ENCODE results near the gene TIGD1.

DNA sequence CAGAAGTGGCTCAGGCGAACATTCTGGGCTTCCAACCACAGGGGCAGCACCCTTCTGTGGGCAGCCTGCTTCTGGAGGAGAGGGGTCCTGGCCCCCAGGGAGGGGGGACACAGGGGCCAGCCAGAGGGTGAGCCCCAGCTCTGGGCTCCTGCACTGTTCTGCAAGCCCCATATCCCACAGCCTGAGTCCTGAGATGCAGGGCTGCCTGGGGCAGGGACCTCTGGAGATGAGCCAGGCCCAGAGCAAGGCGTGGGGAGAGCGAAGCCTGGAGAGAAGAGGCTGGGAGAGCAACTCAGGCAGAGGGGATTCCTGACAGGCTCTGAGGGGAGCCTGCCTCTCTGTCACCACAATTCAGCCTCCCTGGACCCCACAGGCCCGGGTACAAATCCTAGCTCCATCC is 43.6 kb downstream of the TIGD1 start:
- TF ChIP-seq, protein P1, sequence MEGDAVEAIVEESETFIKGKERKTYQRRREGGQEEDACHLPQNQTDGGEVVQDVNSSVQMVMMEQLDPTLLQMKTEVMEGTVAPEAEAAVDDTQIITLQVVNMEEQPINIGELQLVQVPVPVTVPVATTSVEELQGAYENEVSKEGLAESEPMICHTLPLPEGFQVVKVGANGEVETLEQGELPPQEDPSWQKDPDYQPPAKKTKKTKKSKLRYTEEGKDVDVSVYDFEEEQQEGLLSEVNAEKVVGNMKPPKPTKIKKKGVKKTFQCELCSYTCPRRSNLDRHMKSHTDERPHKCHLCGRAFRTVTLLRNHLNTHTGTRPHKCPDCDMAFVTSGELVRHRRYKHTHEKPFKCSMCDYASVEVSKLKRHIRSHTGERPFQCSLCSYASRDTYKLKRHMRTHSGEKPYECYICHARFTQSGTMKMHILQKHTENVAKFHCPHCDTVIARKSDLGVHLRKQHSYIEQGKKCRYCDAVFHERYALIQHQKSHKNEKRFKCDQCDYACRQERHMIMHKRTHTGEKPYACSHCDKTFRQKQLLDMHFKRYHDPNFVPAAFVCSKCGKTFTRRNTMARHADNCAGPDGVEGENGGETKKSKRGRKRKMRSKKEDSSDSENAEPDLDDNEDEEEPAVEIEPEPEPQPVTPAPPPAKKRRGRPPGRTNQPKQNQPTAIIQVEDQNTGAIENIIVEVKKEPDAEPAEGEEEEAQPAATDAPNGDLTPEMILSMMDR (IDR thresholded peaks at IDR 0.05): no peak
- TF ChIP-seq POLR2AphosphoS5 (IDR thresholded peaks at IDR 0.05; ENCODE audit: low read depth, low read length) (no peak), EP300 (IDR thresholded peaks at IDR 0.05; ENCODE audit: borderline replicate concordance in 1 of 2, low read depth in 1 of 2, low read length in 1 of 2) (no peak), JUND (IDR thresholded peaks at IDR 0.05) (no peak), TEAD4 (IDR thresholded peaks at IDR 0.05; ENCODE audit: borderline replicate concordance, insufficient read depth) (no peak), FOXM1 (IDR thresholded peaks at IDR 0.05; ENCODE audit: low read depth) (no peak), GATA2 (CRISPR knock-in tag; IDR thresholded peaks at IDR 0.05) (no peak), CHD2 (IDR thresholded peaks at IDR 0.05; ENCODE audit: low read length, partially characterized antibody) (no peak), RAD21 (IDR thresholded peaks at IDR 0.05; ENCODE audit: low read length) (no peak), RFX5 (IDR thresholded peaks at IDR 0.05; ENCODE audit: low read length) (no peak), GABPA (IDR thresholded peaks at IDR 0.05; ENCODE audit: low read depth) (no peak)
- TF ChIP-seq, protein P2, sequence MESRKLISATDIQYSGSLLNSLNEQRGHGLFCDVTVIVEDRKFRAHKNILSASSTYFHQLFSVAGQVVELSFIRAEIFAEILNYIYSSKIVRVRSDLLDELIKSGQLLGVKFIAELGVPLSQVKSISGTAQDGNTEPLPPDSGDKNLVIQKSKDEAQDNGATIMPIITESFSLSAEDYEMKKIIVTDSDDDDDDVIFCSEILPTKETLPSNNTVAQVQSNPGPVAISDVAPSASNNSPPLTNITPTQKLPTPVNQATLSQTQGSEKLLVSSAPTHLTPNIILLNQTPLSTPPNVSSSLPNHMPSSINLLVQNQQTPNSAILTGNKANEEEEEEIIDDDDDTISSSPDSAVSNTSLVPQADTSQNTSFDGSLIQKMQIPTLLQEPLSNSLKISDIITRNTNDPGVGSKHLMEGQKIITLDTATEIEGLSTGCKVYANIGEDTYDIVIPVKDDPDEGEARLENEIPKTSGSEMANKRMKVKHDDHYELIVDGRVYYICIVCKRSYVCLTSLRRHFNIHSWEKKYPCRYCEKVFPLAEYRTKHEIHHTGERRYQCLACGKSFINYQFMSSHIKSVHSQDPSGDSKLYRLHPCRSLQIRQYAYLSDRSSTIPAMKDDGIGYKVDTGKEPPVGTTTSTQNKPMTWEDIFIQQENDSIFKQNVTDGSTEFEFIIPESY (IDR thresholded peaks at IDR 0.05; ENCODE audit: borderline replicate concordance, low read depth): no peak
- TF ChIP-seq, protein P3, sequence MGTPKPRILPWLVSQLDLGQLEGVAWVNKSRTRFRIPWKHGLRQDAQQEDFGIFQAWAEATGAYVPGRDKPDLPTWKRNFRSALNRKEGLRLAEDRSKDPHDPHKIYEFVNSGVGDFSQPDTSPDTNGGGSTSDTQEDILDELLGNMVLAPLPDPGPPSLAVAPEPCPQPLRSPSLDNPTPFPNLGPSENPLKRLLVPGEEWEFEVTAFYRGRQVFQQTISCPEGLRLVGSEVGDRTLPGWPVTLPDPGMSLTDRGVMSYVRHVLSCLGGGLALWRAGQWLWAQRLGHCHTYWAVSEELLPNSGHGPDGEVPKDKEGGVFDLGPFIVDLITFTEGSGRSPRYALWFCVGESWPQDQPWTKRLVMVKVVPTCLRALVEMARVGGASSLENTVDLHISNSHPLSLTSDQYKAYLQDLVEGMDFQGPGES (IDR thresholded peaks at IDR 0.05; ENCODE audit: low read depth, low read length): no peak
- TF ChIP-seq, protein P4, sequence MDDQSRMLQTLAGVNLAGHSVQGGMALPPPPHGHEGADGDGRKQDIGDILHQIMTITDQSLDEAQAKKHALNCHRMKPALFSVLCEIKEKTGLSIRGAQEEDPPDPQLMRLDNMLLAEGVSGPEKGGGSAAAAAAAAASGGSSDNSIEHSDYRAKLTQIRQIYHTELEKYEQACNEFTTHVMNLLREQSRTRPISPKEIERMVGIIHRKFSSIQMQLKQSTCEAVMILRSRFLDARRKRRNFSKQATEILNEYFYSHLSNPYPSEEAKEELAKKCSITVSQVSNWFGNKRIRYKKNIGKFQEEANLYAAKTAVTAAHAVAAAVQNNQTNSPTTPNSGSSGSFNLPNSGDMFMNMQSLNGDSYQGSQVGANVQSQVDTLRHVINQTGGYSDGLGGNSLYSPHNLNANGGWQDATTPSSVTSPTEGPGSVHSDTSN (IDR thresholded peaks at IDR 0.05): no peak
